IPS-15b (cell line): ENCODE data around the gene SLC25A43.
A peak's percentile ranks its signal among the peaks of the same experiment; 100 is the strongest.
"Not testable (repeated sequence)": the region's sequence is repeated elsewhere in the genome, so short reads cannot be mapped to it uniquely, and the experiment has no call there.

ENCODE experiments used
- H3K27me3 ChIP-seq: one replicate; pipeline ENCODE4 v1.6.1; 2013; ENCODE audit warnings: low read length; ENCODE audit not compliant: control insufficient read depth, insufficient read depth
- H3K36me3 ChIP-seq: one replicate; pipeline ENCODE4 v1.6.1; 2013; ENCODE audit warnings: low read length; ENCODE audit not compliant: control insufficient read depth, insufficient read depth
- H3K4me1 ChIP-seq: one replicate; pipeline ENCODE4 v1.6.1; 2013; ENCODE audit warnings: mild to moderate bottlenecking, low read length; ENCODE audit not compliant: control insufficient read depth, insufficient read depth
- H3K4me3 ChIP-seq: one replicate; pipeline ENCODE4 v1.5.1; 2013; ENCODE audit warnings: low read depth, low read length
- H3K9ac ChIP-seq: one replicate; pipeline ENCODE4 v1.6.1; 2013; ENCODE audit warnings: low read depth, mild to moderate bottlenecking, low read length
- H3K9me3 ChIP-seq: one replicate; pipeline ENCODE4 v1.6.1; 2013; ENCODE audit warnings: mild to moderate bottlenecking, low read length; ENCODE audit not compliant: control insufficient read depth, insufficient read depth

Gene SLC25A43

DNA sequence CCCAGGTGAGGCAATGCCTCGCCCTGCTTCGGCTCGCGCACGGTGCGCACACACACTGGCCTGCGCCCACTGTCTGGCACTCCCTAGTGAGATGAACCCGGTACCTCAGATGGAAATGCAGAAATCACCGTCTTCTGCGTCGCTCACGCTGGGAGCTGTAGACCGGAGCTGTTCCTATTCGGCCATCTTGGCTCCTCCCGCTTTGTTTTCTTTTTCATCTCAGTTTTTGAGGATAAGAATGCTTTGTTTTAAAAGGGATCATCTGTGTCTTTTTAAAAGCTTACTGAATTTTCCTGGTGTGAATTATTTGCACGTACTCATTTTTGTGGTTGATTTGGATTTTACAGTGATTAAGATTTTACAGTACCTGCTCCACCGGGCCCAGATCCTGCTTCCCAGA is 42.2 kb downstream of the SLC25A43 start:
- H3K9ac ChIP-seq, H3K36me3 ChIP-seq, H3K4me1 ChIP-seq, H3K9me3 ChIP-seq, H3K27me3 ChIP-seq: not testable (repeated sequence)
- H3K4me3 ChIP-seq = peak overlapping the region; percentile 8

DNA sequence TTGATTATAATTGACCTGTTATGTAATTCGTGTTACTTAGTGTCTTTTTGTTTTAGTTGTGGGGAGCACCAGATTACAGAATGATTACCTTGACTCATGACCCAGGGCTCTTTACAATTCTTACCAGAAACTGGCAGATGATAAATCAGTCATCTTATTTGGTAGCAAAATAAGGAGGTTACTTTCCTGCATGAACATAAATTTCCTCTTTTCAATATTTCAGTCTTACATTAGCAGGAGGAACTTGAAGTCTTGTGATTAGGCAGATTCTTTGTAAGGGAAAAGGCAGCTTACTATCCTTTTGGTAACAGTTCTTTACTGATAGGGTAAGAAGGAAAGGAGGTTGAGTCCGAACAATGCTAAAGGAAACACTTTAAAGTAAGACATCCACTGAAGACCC is 43.1 kb downstream of the SLC25A43 start:
- H3K36me3 ChIP-seq = no peaks in the 10 kb centered on the region
- no peak overlapping the region for H3K4me3 ChIP-seq
- no peaks in the 10 kb centered on the region for H3K4me1 ChIP-seq
- no peak overlapping the region for H3K9ac ChIP-seq
- no peaks in the 10 kb centered on the region for H3K27me3 ChIP-seq
- H3K9me3 ChIP-seq = no peaks in the 10 kb centered on the region

DNA sequence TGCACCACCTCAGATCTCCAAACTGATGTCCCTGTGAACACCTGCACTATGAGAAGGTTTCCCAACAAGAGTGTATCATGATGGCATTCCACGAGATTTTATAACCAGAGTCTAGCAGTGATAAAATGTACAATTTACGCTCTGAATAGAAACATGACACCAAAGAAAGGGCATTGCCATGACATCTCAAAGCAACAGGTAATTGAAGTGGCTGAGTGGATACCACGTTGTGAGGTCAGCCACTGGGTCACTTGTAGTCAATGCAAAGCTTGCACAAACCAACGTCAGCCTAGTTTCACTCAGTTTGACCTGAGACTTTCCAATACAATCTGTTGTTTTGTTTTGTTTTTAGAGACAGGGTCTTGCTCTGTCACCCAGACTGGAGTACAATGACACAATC is 54.1 kb downstream of the SLC25A43 start:
- H3K9me3 ChIP-seq = no peaks in the 10 kb centered on the region
- H3K9ac ChIP-seq = no peak overlapping the region
- H3K36me3 ChIP-seq = no peaks in the 10 kb centered on the region
- no peaks in the 10 kb centered on the region for H3K27me3 ChIP-seq
- H3K4me3 ChIP-seq = no peak overlapping the region
- no peaks in the 10 kb centered on the region for H3K4me1 ChIP-seq

DNA sequence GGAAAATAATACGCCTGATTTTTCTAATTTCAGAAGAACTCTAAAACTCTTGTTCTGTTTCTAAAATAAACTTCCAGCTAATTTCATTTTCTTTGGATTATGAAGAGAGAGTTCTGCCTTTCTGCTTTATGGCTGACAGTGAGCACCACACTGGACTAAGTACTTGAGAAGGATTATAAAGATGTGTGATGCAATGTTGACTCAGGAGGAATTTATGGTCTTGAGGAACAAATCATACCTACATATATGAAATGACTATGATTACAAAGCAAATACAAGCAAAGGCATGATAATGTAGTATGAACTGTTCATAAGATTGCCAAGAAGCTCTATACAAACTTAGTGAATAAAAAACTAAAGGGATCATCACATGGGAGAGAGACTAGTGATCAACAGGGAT is 56.1 kb downstream of the SLC25A43 start:
- Histone ChIP-seq H3K4me1 (no peaks in the 10 kb centered on the region), H3K9me3 (no peaks in the 10 kb centered on the region), H3K36me3 (no peaks in the 10 kb centered on the region), H3K9ac (no peak overlapping the region), H3K4me3 (no peak overlapping the region), H3K27me3 (no peaks in the 10 kb centered on the region)

DNA sequence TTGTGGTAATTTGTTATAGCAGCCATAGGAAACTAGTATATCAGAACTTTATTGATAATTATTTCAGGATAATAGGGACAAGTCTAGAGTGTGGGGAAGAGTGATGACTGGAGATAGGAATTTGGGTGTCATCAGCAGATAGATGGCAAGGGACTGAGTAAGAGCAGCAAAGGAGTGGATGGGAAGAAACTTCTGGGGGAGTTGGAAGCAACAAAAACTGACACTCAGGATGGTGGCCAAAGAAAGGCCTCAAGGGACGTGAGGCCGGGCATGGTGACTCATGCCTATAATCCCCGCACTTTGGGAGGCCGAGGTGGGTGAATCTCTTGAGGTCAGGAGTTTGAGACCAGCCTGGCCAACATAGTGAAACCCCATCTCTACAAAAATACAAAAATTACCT is 60.0 kb downstream of the SLC25A43 start:
- H3K4me3 ChIP-seq = no peak overlapping the region
- H3K4me1 ChIP-seq = no peaks in the 10 kb centered on the region
- no peaks in the 10 kb centered on the region for H3K36me3 ChIP-seq
- no peak overlapping the region for H3K9ac ChIP-seq
- no peaks in the 10 kb centered on the region for H3K27me3 ChIP-seq
- no peaks in the 10 kb centered on the region for H3K9me3 ChIP-seq

DNA sequence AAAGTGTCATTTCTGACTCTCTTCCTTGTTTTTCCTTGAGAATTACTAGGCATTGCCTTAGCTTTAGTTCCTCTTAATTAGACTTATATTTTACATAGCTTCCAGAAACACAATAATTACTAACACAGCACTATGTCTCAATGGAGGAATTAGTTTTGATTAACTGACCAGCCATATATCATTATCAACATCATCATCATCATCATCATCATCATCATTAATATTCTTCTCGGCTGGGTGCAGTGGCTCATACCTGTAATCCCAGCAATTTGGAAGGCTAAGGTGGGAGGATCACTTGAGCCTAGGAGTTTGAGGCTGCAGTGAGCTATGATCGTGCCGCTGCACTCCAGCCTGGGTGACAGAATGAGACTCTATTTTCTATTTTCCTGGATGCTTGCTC is 66.4 kb downstream of the SLC25A43 start:
- no peak overlapping the region for H3K4me3 ChIP-seq
- H3K9ac ChIP-seq = no peak overlapping the region
- no peaks in the 10 kb centered on the region for H3K27me3 ChIP-seq
- H3K9me3 ChIP-seq = no peaks in the 10 kb centered on the region
- peaks cover 5% of the 10 kb centered on the region for H3K36me3 ChIP-seq
- H3K4me1 ChIP-seq = no peaks in the 10 kb centered on the region

DNA sequence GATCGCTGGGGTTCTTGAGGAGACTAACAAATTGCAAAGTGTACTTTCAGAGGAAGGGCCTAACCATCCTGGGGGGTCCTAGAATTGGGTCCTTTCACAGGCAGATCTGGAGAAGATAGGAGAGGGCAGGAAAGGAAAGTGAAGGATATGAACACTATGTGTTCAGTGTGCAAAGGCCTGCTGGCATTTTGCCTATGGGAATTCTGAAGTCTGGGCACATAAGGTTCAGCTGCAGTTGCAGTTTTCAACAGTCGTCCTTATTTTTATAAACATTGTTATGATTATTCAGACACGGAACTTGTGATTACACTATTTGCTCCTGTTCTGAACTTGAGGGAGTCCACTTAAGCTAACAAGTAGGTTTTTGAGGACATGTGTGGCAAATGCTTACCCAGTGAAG is 67.8 kb downstream of the SLC25A43 start:
- Histone ChIP-seq H3K4me3 (no peak overlapping the region), H3K4me1 (no peaks in the 10 kb centered on the region), H3K27me3 (no peaks in the 10 kb centered on the region), H3K9me3 (no peaks in the 10 kb centered on the region), H3K36me3 (peaks cover 5% of the 10 kb centered on the region), H3K9ac (no peak overlapping the region)

DNA sequence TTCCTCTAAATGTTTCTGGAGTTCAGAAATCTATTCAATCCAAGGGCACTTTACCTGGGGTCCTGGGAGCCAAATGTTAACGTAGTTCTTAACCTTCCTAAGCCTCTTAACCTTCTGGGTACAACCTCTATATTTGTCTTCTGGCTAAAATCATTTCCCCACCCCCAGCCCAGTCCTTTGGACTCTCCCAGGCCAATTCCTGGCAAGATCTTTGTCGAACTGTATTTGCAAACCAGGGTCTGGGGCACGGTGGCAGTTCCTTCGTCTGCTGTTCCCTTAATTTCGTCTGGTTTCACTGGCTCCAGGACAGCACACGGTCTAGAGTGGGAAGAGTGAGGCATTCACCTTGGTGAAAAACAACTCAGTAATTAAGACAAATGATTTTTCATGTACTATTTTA is 68.3 kb downstream of the SLC25A43 start:
- peaks cover 5% of the 10 kb centered on the region for H3K36me3 ChIP-seq
- no peak overlapping the region for H3K9ac ChIP-seq
- peak overlapping the region; percentile 33 for H3K4me3 ChIP-seq
- H3K27me3 ChIP-seq = no peaks in the 10 kb centered on the region
- H3K4me1 ChIP-seq = no peaks in the 10 kb centered on the region
- H3K9me3 ChIP-seq = no peaks in the 10 kb centered on the region

DNA sequence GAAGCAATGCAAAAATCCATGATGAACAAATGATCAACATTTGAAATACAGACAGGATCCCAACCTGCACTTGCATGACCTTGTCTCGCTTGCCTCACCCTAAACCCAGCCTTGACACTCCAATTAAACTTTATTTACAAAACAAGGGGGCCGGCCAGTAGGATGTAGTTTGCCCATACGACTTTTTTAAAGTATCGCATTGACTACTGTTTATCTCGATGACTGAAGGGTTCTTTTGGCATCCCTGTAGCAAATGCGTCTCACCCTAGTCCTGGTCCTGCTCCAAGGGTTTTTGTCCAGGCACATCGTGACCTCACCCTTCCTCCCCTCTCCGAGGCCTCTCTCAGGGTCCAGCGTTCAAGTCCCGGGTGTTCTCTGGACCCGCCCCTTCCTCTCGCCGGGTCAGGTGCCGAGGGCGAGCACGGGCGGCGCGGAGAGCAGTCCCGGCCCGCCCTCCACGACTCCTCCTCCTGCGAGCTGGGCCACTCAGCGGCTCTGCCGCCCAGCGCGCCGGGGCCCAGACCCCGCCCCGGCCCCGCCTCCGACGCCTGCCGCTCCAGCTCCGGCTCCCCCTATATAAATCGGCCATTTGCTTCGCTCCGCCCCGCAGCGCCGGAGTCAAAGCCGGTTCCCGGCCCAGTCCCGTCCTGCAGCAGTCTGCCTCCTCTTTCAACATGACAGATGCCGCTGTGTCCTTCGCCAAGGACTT is 68.9 kb downstream of the SLC25A43 start, which contains the start of gene SLC25A5:
SLC25A5 (plus strand) TSS at position 603 of the 709 bp plus-strand sequence; CDS start at position 675, 72 bp downstream.
- Histone ChIP-seq H3K27me3 (no peaks in the 10 kb centered on the region), H3K9me3 (no peaks in the 10 kb centered on the region), H3K4me1 (no peaks in the 10 kb centered on the region), H3K9ac (peak within 1 kb of the TSS; percentile 60), H3K4me3 (peak within 1 kb of the TSS; percentile 72), H3K36me3 (peaks cover 5% of the 10 kb centered on the region)

DNA sequence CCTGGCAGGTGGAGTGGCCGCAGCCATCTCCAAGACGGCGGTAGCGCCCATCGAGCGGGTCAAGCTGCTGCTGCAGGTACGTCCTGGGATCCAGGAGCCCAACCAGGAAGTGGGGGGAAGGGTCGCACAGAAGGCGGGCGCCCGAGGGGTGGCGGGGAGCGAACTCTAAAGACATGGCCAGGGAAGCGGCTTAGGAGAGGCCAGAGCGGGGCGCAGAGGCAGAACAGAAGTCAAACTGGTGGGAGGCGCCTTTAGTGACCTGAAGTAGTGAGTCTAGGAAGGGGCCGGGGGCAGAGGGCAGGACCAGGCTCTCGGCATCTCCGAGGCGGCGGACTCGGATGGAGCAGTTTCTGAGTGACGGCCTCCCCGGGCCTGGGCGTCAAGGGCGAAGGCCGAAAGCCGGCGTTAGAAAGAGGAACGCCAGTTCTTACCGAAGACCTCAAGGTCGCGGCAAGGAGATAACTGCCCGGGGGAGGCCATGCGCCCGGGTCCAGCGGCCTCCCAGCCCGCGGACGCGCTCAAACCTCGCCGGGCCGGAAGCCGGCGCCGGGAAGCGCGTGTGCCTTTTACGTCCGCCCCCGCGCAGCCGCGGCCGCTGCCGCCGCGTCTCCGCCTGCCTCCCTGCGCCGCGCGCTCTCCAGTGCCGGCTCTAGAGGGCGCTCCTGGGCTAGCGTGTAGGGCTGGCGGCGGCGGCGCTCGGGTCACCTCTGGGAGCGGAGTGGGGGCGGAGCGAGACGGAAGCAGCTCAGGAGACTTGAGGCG is 69.6 kb downstream of the SLC25A43 start:
- Histone ChIP-seq H3K27me3 (no peaks in the 10 kb centered on the region), H3K36me3 (peaks cover 5% of the 10 kb centered on the region), H3K9ac (peak overlapping the region; percentile 60), H3K4me3 (peak overlapping the region; percentile 72), H3K4me1 (no peaks in the 10 kb centered on the region), H3K9me3 (no peaks in the 10 kb centered on the region)

DNA sequence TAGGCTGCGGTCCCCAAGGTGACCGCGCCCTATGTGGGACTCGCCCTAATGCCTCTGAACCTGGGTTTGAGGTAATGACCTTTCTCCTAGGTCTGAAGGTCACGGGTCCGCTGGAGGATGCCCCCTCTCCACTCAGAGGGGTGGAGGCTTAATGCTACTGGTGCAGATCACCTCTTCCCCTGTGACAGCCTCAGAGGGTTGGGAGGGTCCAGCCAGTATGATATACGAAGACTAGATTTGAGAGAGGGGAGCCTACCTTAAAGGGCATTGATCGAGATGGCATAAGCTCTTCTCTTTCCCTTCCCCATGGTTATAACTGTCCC is 70.1 kb downstream of the SLC25A43 start:
- Histone ChIP-seq H3K4me3 (peak overlapping the region; percentile 72), H3K4me1 (no peaks in the 10 kb centered on the region), H3K9ac (no peak overlapping the region), H3K27me3 (no peaks in the 10 kb centered on the region), H3K9me3 (no peaks in the 10 kb centered on the region), H3K36me3 (peaks cover 5% of the 10 kb centered on the region)
